Measurements from ENCODE around the gene MGAT3. TPM values are rescaled to one million over a fixed set of nuclear protein-coding genes. Genes with fewer than 3 reads are reported as not detected.

Gene MGAT3, protein sequence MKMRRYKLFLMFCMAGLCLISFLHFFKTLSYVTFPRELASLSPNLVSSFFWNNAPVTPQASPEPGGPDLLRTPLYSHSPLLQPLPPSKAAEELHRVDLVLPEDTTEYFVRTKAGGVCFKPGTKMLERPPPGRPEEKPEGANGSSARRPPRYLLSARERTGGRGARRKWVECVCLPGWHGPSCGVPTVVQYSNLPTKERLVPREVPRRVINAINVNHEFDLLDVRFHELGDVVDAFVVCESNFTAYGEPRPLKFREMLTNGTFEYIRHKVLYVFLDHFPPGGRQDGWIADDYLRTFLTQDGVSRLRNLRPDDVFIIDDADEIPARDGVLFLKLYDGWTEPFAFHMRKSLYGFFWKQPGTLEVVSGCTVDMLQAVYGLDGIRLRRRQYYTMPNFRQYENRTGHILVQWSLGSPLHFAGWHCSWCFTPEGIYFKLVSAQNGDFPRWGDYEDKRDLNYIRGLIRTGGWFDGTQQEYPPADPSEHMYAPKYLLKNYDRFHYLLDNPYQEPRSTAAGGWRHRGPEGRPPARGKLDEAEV
- total RNA-seq (2021; ENCODE audit: unreplicated experiment), result 0.20 TPM
- not detected in 2 replicates for polyA plus RNA-seq (2012)
- percentile 3 among the genes with signal in this experiment for Bru-seq, nascent RNA
- BruChase-seq, experiment 1, labeled RNA remaining after a 6-hour chase, result percentile 5 among the genes with signal in this experiment
- BruChase-seq, experiment 2, labeled RNA remaining after a 2-hour chase, result percentile 11 among the genes with signal in this experiment
- long read RNA-seq, result 0 reads

DNA sequence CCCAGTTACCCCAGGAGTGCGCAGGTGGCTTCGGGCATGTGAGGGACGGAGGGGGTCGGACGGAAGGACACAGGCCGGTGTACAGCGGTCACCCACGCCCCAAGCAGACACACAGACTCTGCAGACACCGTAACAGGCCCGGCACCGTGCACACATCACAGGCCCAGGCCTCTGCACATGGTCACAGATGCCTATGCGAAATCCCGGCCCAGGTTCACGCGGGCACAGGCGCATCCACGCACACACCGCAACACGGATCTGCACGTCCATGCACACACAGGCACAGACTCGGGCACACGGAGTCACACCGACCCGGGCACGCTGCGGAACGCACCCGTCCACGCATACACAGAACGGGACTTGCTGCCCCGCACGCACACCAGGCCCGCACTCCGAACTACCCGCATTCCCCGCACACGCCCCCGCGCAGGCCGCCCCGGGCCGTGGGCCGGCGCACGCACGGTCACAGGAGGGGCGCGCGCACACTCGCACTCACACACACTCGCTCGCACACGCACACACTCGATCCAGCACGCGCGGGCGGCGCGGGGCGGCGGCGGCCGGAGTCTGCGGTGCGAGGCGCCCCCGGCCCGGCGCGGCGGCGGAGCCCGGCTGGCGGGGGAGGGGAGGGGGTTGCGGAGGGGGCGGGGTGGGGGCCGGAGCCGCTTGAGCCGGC lies at the start of gene MGAT3:
MGAT3 (plus strand) TSS at position 491 of the 676 bp plus-strand sequence. CDS start 30,336 bp downstream, outside the sequence.
- BruUV-seq (replicated peaks), result no TSS peak
- DNase-seq (ENCODE audit: low read depth, low spot score) (no peak), ATAC-seq (no peak)
- Histone ChIP-seq H3K36me3 (ENCODE audit: control insufficient read depth in 1 of 2, insufficient read depth in 2 of 2, low read length in 2 of 2) (no peaks in the 10 kb centered on the region), H3K4me1 (ENCODE audit: control insufficient read depth in 1 of 2, insufficient read depth in 2 of 2, low read length in 2 of 2) (peaks cover 4 to 8% of the 10 kb centered on the region in 2 experiments; a peak in 2 of 4 replicates), H4K20me1 (ENCODE audit: insufficient read depth) (no peaks in the 10 kb centered on the region), H3K27ac (ENCODE audit: low read depth, low read length) (no peak within 1 kb of the TSS), H3K4me2 (ENCODE audit: low read length) (no peak within 1 kb of the TSS), H3K9me2 (ENCODE audit: insufficient read depth) (no peaks in the 10 kb centered on the region), H3K9ac (ENCODE audit: low read length) (no peak within 1 kb of the TSS), H3K4me3 (replicated peaks in 1 of 2; ENCODE audit: low read depth in 1 of 2, low read length in 2 of 2) (no peak within 1 kb of the TSS), H2AFZ (ENCODE audit: low read depth, low read length, poor library complexity, severe bottlenecking) (no peak within 1 kb of the TSS), H3K27me3 (ENCODE audit: insufficient read depth, low read length) (no peaks in the 10 kb centered on the region), H3K9me3 (ENCODE audit: control insufficient read depth in 1 of 2, insufficient read depth in 1 of 2, low read depth in 1 of 2, low read length in 2 of 2) (no peaks in the 10 kb centered on the region), H3K79me2 (ENCODE audit: insufficient read depth, low read length) (no peaks in the 10 kb centered on the region)
- intact Hi-C loops (cut with micrococcal nuclease), result no loop called here
- TF ChIP-seq YY1 (IDR thresholded peaks at IDR 0.05; ENCODE audit: extremely low read depth, insufficient replicate concordance, low read depth, low read length) (no peak), ZNF274 (IDR thresholded peaks at IDR 0.05; ENCODE audit: low read depth, low read length) (no peak)
- RAD21 ChIA-PET (ENCODE audit: low non-redundant PET in 1 of 2, low total read pairs in 2 of 2, uncharacterized antibody in 2 of 2, unreplicated experiment in 2 of 2), result no interaction called here
- CTCF ChIA-PET, result no interaction called here
- POLR2A ChIA-PET, result no interaction called here

DNA sequence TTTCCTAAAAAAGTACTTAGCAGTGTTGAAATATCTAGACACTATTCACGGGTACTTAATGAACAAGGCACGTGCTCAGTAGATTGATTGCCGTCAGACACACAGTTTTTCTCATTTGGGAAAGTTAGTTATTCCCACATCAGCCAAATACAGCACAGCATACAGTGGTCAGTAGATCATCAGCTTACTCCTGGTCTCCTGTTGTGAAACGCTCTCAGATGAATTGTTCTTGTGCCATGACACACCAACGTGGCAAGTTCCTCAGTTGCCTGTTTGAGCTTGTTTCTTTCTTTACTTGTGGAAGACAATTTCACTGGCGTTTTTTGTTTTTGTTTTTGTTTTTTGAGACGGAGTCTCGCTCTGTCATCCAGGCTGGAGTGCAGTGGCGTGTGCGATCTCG lies 48.6 kb upstream of the MGAT3 start:
- no peaks in the 10 kb centered on the region for H3K9me2 ChIP-seq (ENCODE audit: insufficient read depth)
- no peaks in the 10 kb centered on the region for H4K20me1 ChIP-seq (ENCODE audit: insufficient read depth)
- H3K79me2 ChIP-seq (ENCODE audit: insufficient read depth, low read length), result peaks cover 23% of the 10 kb centered on the region
- no TSS peak for BruUV-seq (replicated peaks)
- H3K36me3 ChIP-seq (ENCODE audit: control insufficient read depth in 1 of 2, insufficient read depth in 2 of 2, low read length in 2 of 2), result no peaks in the 10 kb centered on the region
- no peak overlapping the region for H3K27ac ChIP-seq (ENCODE audit: low read depth, low read length)
- no peak overlapping the region for H3K9ac ChIP-seq (ENCODE audit: low read length)
- H3K4me2 ChIP-seq (ENCODE audit: low read length), result no peak overlapping the region
- ATAC-seq, result no peak
- intact Hi-C loops (cut with micrococcal nuclease), result no loop called here
- H3K4me3 ChIP-seq (replicated peaks in 1 of 2; ENCODE audit: low read depth in 1 of 2, low read length in 2 of 2), result no peak overlapping the region
- no peaks in the 10 kb centered on the region for H3K9me3 ChIP-seq (ENCODE audit: control insufficient read depth in 1 of 2, insufficient read depth in 1 of 2, low read depth in 1 of 2, low read length in 2 of 2)
- ChIA-PET POLR2A (no interaction called here), RAD21 (ENCODE audit: low non-redundant PET in 1 of 2, low total read pairs in 2 of 2, uncharacterized antibody in 2 of 2, unreplicated experiment in 2 of 2) (no interaction called here), CTCF (no interaction called here)
- DNase-seq (ENCODE audit: low read depth, low spot score), result no peak
- TF ChIP-seq, protein P1, sequence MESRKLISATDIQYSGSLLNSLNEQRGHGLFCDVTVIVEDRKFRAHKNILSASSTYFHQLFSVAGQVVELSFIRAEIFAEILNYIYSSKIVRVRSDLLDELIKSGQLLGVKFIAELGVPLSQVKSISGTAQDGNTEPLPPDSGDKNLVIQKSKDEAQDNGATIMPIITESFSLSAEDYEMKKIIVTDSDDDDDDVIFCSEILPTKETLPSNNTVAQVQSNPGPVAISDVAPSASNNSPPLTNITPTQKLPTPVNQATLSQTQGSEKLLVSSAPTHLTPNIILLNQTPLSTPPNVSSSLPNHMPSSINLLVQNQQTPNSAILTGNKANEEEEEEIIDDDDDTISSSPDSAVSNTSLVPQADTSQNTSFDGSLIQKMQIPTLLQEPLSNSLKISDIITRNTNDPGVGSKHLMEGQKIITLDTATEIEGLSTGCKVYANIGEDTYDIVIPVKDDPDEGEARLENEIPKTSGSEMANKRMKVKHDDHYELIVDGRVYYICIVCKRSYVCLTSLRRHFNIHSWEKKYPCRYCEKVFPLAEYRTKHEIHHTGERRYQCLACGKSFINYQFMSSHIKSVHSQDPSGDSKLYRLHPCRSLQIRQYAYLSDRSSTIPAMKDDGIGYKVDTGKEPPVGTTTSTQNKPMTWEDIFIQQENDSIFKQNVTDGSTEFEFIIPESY (IDR thresholded peaks at IDR 0.05; ENCODE audit: extremely low read depth, insufficient replicate concordance, low read length), result no peak
- TF ChIP-seq, protein P2, sequence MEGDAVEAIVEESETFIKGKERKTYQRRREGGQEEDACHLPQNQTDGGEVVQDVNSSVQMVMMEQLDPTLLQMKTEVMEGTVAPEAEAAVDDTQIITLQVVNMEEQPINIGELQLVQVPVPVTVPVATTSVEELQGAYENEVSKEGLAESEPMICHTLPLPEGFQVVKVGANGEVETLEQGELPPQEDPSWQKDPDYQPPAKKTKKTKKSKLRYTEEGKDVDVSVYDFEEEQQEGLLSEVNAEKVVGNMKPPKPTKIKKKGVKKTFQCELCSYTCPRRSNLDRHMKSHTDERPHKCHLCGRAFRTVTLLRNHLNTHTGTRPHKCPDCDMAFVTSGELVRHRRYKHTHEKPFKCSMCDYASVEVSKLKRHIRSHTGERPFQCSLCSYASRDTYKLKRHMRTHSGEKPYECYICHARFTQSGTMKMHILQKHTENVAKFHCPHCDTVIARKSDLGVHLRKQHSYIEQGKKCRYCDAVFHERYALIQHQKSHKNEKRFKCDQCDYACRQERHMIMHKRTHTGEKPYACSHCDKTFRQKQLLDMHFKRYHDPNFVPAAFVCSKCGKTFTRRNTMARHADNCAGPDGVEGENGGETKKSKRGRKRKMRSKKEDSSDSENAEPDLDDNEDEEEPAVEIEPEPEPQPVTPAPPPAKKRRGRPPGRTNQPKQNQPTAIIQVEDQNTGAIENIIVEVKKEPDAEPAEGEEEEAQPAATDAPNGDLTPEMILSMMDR (IDR thresholded peaks at IDR 0.05 in 2 of 3, conservative IDR thresholded peaks at IDR 0.05 in 1 of 3; ENCODE audit: borderline replicate concordance in 1 of 3, insufficient read depth in 1 of 3, low read depth in 2 of 3, low read length in 2 of 3), result no peak
- TF ChIP-seq EZH2phosphoT487 (IDR thresholded peaks at IDR 0.05; ENCODE audit: borderline replicate concordance) (no peak), POLR2A (IDR thresholded peaks at IDR 0.05; ENCODE audit: borderline replicate concordance, extremely low read depth, insufficient read depth, insufficient read length) (no peak)
- TF ChIP-seq, protein P3, sequence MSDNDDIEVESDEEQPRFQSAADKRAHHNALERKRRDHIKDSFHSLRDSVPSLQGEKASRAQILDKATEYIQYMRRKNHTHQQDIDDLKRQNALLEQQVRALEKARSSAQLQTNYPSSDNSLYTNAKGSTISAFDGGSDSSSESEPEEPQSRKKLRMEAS (IDR thresholded peaks at IDR 0.05), result no peak
- H2AFZ ChIP-seq (ENCODE audit: low read depth, low read length, poor library complexity, severe bottlenecking), result no peak overlapping the region
- no peaks in the 10 kb centered on the region for H3K27me3 ChIP-seq (ENCODE audit: insufficient read depth, low read length)
- no peaks in the 10 kb centered on the region for H3K4me1 ChIP-seq (ENCODE audit: control insufficient read depth in 1 of 2, insufficient read depth in 2 of 2, low read length in 2 of 2)

Data from HCT116 (cell line).